ENCODE measurements around the gene ZMYND19.

GRCh38 chr9:137564817-137565411, 25.4 kb downstream of the ZMYND19 start:
- TF ChIP-seq CTCF (IDR thresholded peaks at IDR 0.05) = no peak
- TF ChIP-seq EZH2 (IDR thresholded peaks at IDR 0.05) = no peak
- TF ChIP-seq EZH2phosphoT487 (IDR thresholded peaks at IDR 0.05) = no peak
